Neuronal stem cell (in vitro differentiated cells): ENCODE results near the gene SLC7A6.

Source experiments
- DNase-seq: peaks from one replicate; pipeline ENCODE4 v3.0.0-alpha.2; 2013; ENCODE audit warnings: low spot score
- H2AFZ ChIP-seq: one replicate; pipeline ENCODE4 v1.6.1; 2013; ENCODE audit warnings: mild to moderate bottlenecking, low read length, inconsistent platforms
- H2AK5ac ChIP-seq: 2 replicates; pipeline ENCODE4 v1.6.1; 2013; ENCODE audit warnings: low read depth, mild to moderate bottlenecking, inconsistent platforms, low read length, moderate library complexity, mixed read lengths
- H2BK120ac ChIP-seq: 2 replicates; pipeline ENCODE4 v1.6.1; 2013; ENCODE audit warnings: low read depth, mild to moderate bottlenecking, inconsistent platforms, low read length, moderate library complexity, mixed read lengths
- H2BK12ac ChIP-seq: one replicate; pipeline ENCODE4 v1.6.1; 2013; ENCODE audit warnings: low read length, inconsistent platforms
- H2BK15ac ChIP-seq: 2 replicates; pipeline ENCODE4 v1.6.1; 2013; ENCODE audit warnings: mild to moderate bottlenecking, low read length, inconsistent platforms, mixed read lengths
- H2BK5ac ChIP-seq: one replicate; pipeline ENCODE4 v1.6.1; 2013; ENCODE audit warnings: inconsistent platforms, mild to moderate bottlenecking, low read length, moderate library complexity
- H3K14ac ChIP-seq: one replicate; pipeline ENCODE4 v1.6.1; 2013; ENCODE audit warnings: low read length, inconsistent platforms
- H3K18ac ChIP-seq: 2 replicates; pipeline ENCODE4 v1.6.1; 2013; ENCODE audit warnings: low read length, inconsistent platforms
- H3K23ac ChIP-seq: 2 replicates; pipeline ENCODE4 v1.6.1; 2013; ENCODE audit warnings: low read depth, mild to moderate bottlenecking, mixed read lengths, low read length, inconsistent platforms; ENCODE audit not compliant: poor library complexity
- H3K27ac ChIP-seq: replicated peaks from 3 replicates; pipeline ENCODE4 v1.5.1; 2013; ENCODE audit warnings: low read length, inconsistent platforms
- H3K27me3 ChIP-seq, 3 experiments: 2 replicates each; pipeline ENCODE4 v1.6.1; 2013; ENCODE audit warnings: low read length in 3 of 3, mild to moderate bottlenecking in 2 of 3, inconsistent platforms in 1 of 3, low read depth in 1 of 3, mixed read lengths in 1 of 3, moderate library complexity in 1 of 3; ENCODE audit not compliant: control insufficient read depth in 3 of 3, insufficient read depth in 3 of 3
- H3K36me3 ChIP-seq, 2 donors: replicated peaks in 1 of 2; 2 replicates each; pipeline ENCODE4 v1.6.1; 2013; ENCODE audit warnings: low read length in 2 of 2; ENCODE audit not compliant: control insufficient read depth in 2 of 2, insufficient read depth in 2 of 2
- H3K4ac ChIP-seq: 2 replicates; pipeline ENCODE4 v1.6.1; 2013; ENCODE audit warnings: inconsistent platforms, mild to moderate bottlenecking, low read length, moderate library complexity
- H3K4me1 ChIP-seq, 2 donors: 1 replicate in 1 of 2; 2 replicates in 1 of 2; pipeline ENCODE4 v1.6.1; 2013; ENCODE audit warnings: low read length in 2 of 2, low read depth in 1 of 2; ENCODE audit not compliant: control insufficient read depth in 2 of 2, insufficient read depth in 1 of 2
- H3K4me2 ChIP-seq: one replicate; pipeline ENCODE4 v1.6.1; 2013; ENCODE audit warnings: mild to moderate bottlenecking, low read length, inconsistent platforms; ENCODE audit not compliant: insufficient read depth, poor library complexity, severe bottlenecking
- H3K4me3 ChIP-seq, 2 donors: 2 replicates each; pipeline ENCODE4 v1.5.1; 2013; ENCODE audit warnings: low read length in 2 of 2, mild to moderate bottlenecking in 2 of 2, inconsistent platforms in 1 of 2, moderate library complexity in 1 of 2
- H3K79me1 ChIP-seq: one replicate; pipeline ENCODE4 v1.6.1; 2013; ENCODE audit warnings: low read depth, mild to moderate bottlenecking, inconsistent platforms, low read length, moderate library complexity
- H3K9ac ChIP-seq: one replicate; pipeline ENCODE4 v1.6.1; 2013; ENCODE audit warnings: mild to moderate bottlenecking, low read depth, low read length, inconsistent platforms; ENCODE audit not compliant: poor library complexity
- H3K9me3 ChIP-seq, 2 donors: replicated peaks in 1 of 2; 2 replicates each; pipeline versions ENCODE3 to v1.6.1; 2013; ENCODE audit warnings: low read length in 2 of 2, mild to moderate bottlenecking in 2 of 2, inconsistent platforms in 1 of 2, low read depth in 1 of 2, mixed read lengths in 1 of 2, moderate library complexity in 1 of 2; ENCODE audit not compliant: control insufficient read depth in 2 of 2, insufficient read depth in 1 of 2
- H4K8ac ChIP-seq: one replicate; pipeline ENCODE4 v1.6.1; 2013; ENCODE audit warnings: low read depth, mild to moderate bottlenecking, inconsistent platforms, low read length, moderate library complexity
- H4K91ac ChIP-seq: one replicate; pipeline ENCODE4 v1.6.1; 2013; ENCODE audit warnings: low read length, low read depth, mild to moderate bottlenecking, inconsistent platforms; ENCODE audit not compliant: poor library complexity
- WGBS, 2 donors: extraction: QIAGEN DNeasy Blood & Tissue Kit; methylation state at CpG; one replicate each; pipeline ENCODE4 v1.1.7; 2013; ENCODE audit warnings: missing lambda C conversion rate in 2 of 2, mixed read lengths in 1 of 2; ENCODE audit not compliant: insufficient read length in 2 of 2, insufficient replicate concordance in 1 of 2; ENCODE audit errors: extremely low coverage in 2 of 2; 5-methylcytosine and 5-hydroxymethylcytosine counted together

Gene SLC7A6

DNA sequence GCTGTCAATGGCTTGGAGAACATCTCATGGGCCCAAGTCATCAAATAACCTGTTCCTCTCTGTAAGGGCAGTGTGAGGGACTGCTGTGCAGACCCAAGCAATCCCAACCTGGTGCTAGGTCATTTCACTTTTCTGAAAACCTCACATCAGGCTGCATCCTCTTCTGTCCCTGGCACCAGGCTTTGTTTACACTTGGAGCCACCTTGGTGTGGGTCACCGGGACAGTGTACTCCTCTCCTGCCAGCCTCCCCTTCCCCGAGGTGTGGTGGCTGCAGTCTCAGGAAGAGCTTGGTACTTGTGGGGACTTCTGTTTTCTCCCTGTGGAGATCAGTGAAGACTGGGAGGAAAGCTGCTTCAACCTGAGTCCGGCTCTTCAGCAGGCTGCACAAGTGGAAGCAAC, 34.0 kb downstream of the SLC7A6 start:
- DNase-seq = no peak
- no peaks in the 10 kb centered on the region for H3K79me1 ChIP-seq
- no peak overlapping the region for H2BK12ac ChIP-seq
- no peak overlapping the region for H3K27ac ChIP-seq
- H3K4me3 ChIP-seq = no peak overlapping the region
- H3K27me3 ChIP-seq = no peaks in the 10 kb centered on the region
- no CpG with 5 or more reads among the region's 3 CpGs for WGBS, 2 donors
- H3K23ac ChIP-seq = no peak overlapping the region
- H3K36me3 ChIP-seq = peaks cover 48 to 94% of the 10 kb centered on the region in 2 donors
- no peaks in the 10 kb centered on the region for H3K4me1 ChIP-seq
- no peak overlapping the region for H3K4ac ChIP-seq
- H3K9me3 ChIP-seq = no peaks in the 10 kb centered on the region
- no peak overlapping the region for H2BK15ac ChIP-seq
- H3K9ac ChIP-seq = no peak overlapping the region
- H2AFZ ChIP-seq = no peak overlapping the region
- H2AK5ac ChIP-seq = no peak overlapping the region
- no peak overlapping the region for H4K8ac ChIP-seq
- H4K91ac ChIP-seq = no peak overlapping the region
- no peak overlapping the region for H2BK120ac ChIP-seq
- no peak overlapping the region for H2BK5ac ChIP-seq
- H3K14ac ChIP-seq = no peak overlapping the region
- H3K4me2 ChIP-seq = no peak overlapping the region
- H3K18ac ChIP-seq = no peak overlapping the region

DNA sequence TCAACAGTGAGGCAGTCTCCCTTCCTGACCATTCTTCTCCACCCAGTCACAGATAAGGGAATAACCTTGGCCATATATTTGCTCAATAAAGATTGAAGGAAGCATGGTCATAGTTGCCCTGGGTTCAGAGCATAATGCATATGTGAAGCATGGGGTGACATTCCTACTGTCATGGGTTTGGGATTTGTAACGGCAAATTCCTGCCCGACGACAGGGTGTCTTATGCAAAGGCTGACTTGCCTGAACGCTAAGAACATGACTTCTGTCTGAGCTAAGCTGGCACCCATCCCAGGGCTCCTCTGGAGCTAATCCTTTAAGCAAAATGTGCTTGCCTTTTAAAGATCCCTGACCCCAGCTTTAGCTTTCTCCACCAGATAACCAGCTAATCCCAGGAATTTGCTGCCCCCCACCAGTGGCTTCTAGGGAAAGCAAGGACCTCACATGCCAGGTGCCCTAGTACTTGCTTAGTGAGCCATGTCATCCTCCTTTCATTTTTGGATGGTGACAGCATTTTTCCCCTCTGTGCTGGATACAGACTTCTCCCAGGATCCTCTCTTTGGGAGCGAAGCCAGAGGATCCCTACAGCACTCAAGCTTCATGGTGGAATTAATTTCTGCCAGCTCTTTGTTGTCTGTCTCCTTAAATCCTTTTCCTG, 34.7 kb downstream of the SLC7A6 start:
- Histone ChIP-seq H3K79me1 (no peaks in the 10 kb centered on the region), H2BK12ac (no peak overlapping the region), H3K27me3 (no peaks in the 10 kb centered on the region), H3K9ac (no peak overlapping the region), H3K14ac (no peak overlapping the region), H3K4ac (no peak overlapping the region), H3K27ac (no peak overlapping the region), H3K18ac (no peak overlapping the region), H2BK5ac (no peak overlapping the region), H4K91ac (no peak overlapping the region), H3K36me3 (peaks cover 47 to 96% of the 10 kb centered on the region in 2 donors), H4K8ac (no peak overlapping the region), H3K4me2 (no peak overlapping the region), H3K23ac (no peak overlapping the region), H3K4me3 (no peak overlapping the region), H2AFZ (no peak overlapping the region), H2AK5ac (no peak overlapping the region), H3K4me1 (no peaks in the 10 kb centered on the region), H2BK120ac (no peak overlapping the region), H2BK15ac (no peak overlapping the region), H3K9me3 (no peaks in the 10 kb centered on the region)
- no peak for DNase-seq
- no CpG with 5 or more reads among the region's 5 CpGs for WGBS, 2 donors

GRCh38 chr16:68299571-68300453, 35.5 kb downstream of the SLC7A6 start:
- Histone ChIP-seq H2BK5ac (no peak overlapping the region), H3K4me1 (no peaks in the 10 kb centered on the region), H3K27ac (no peak overlapping the region), H2AK5ac (no peak overlapping the region), H3K79me1 (no peaks in the 10 kb centered on the region), H2BK12ac (no peak overlapping the region), H3K18ac (no peak overlapping the region), H3K4me3 (no peak overlapping the region), H3K4ac (no peak overlapping the region), H3K14ac (no peak overlapping the region), H3K36me3 (peaks cover 44 to 95% of the 10 kb centered on the region in 2 donors), H3K23ac (no peak overlapping the region), H3K27me3 (no peaks in the 10 kb centered on the region), H4K8ac (no peak overlapping the region), H2BK120ac (no peak overlapping the region), H2BK15ac (no peak overlapping the region), H3K9ac (no peak overlapping the region), H3K4me2 (no peak overlapping the region), H3K9me3 (no peaks in the 10 kb centered on the region), H4K91ac (no peak overlapping the region), H2AFZ (no peak overlapping the region)
- no CpG with 5 or more reads among the region's 11 CpGs for WGBS, 2 donors
- no peak for DNase-seq

DNA sequence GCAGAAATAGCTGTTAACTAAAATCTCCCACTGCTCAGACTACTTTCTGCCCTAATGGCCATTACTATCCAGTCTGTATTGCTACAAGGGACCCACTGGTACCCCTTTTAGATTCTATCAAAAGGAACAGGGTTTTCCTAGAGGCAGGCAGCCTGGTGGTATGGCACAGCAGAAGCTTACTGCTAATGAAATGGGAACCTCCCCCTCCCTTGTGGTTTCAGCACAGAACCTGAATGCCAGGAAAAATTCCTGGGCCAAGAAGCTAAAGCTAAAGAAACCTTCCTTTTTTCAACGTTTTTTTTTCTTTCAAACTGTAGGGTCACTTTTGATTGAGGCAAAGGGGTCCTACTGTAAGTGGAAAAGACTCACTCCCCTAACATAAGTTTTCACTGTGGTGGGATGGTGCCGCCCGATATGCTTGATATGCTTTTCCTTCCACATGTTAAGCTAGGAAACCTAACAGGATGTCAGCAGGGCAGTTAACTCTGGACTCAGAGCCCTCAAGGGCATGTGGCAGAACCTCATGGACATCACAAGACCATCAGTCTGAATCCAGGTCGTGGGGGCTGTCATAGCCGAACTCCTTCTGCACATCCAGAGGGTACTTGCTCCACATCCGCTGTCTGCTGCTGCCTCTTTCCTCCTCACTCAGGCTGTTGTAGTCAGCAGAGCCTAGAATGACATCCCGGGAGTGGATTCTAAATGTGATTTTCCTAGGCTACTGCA, 36.6 kb downstream of the SLC7A6 start:
- Histone ChIP-seq H3K9ac (no peak overlapping the region), H2BK120ac (no peak overlapping the region), H4K91ac (no peak overlapping the region), H3K4me2 (no peak overlapping the region), H2BK15ac (no peak overlapping the region), H3K4ac (no peak overlapping the region), H3K9me3 (no peaks in the 10 kb centered on the region), H2AK5ac (no peak overlapping the region), H2AFZ (no peak overlapping the region), H3K18ac (no peak overlapping the region), H3K23ac (peak overlapping the region; percentile 13), H3K4me3 (no peak overlapping the region), H3K4me1 (no peaks in the 10 kb centered on the region), H3K14ac (no peak overlapping the region), H3K36me3 (peaks cover 45 to 96% of the 10 kb centered on the region in 2 donors), H3K79me1 (peaks cover 2% of the 10 kb centered on the region), H2BK5ac (no peak overlapping the region), H3K27me3 (no peaks in the 10 kb centered on the region), H2BK12ac (no peak overlapping the region), H4K8ac (no peak overlapping the region), H3K27ac (no peak overlapping the region)
- DNase-seq = no peak
- WGBS, 2 donors = no CpG with 5 or more reads among the region's 7 CpGs
